Transverse colon (tissue), 3 donors: ENCODE data around the gene ACR.
"Not testable (repeated sequence)": the region's sequence is repeated elsewhere in the genome, so short reads cannot be mapped to it uniquely, and the experiment has no call there.

ENCODE experiments used
- EP300 ChIP-seq: sonication (generic); formaldehyde crosslinking; IDR thresholded peaks from one replicate; pipeline ENCODE4 v1.6.1; 2017; ENCODE audit warnings: antibody characterized with exemption, low read depth
- POLR2A ChIP-seq: fragments of 450-650 bp; IDR thresholded peaks from one replicate; pipeline ENCODE4 v1.6.1; 2016; ENCODE audit warnings: antibody characterized with exemption, mild to moderate bottlenecking, moderate library complexity
- TF ChIP-seq, protein P1 (sequence below), 5 experiments: fragments of 200-600 bp in 3 of 5; fragments of 450-650 bp in 2 of 5; sonication (generic) in 3 of 5; IDR thresholded peaks; 1 replicate in 2 of 5; 2 replicates in 3 of 5; pipeline ENCODE4 v1.5.1; 2016 to 2017; ENCODE audit warnings: antibody characterized with exemption in 5 of 5, inconsistent platforms in 3 of 5, mild to moderate bottlenecking in 2 of 5, moderate library complexity in 1 of 5

DNA sequence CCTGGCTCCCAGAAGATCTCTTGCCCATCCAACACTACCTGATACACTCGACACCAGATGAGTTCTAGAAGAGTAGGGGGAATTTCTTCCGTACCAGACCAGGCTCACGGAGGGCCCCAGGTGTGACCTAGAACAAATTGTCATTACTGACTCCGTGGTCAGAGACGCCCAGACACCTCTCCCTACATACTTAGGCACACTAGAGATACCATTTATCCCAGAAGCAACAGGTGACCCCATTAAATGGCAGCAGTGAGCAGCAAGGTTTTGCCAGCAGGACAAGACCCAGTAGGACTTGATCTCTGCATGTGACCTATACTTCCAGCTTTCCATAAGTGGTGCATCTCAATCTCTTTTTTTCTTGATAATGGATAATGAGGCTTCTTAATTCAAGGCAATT is 2.7 kb downstream of the ACR start:
- TF ChIP-seq POLR2A, EP300: not testable (repeated sequence)
- TF ChIP-seq, protein P1, sequence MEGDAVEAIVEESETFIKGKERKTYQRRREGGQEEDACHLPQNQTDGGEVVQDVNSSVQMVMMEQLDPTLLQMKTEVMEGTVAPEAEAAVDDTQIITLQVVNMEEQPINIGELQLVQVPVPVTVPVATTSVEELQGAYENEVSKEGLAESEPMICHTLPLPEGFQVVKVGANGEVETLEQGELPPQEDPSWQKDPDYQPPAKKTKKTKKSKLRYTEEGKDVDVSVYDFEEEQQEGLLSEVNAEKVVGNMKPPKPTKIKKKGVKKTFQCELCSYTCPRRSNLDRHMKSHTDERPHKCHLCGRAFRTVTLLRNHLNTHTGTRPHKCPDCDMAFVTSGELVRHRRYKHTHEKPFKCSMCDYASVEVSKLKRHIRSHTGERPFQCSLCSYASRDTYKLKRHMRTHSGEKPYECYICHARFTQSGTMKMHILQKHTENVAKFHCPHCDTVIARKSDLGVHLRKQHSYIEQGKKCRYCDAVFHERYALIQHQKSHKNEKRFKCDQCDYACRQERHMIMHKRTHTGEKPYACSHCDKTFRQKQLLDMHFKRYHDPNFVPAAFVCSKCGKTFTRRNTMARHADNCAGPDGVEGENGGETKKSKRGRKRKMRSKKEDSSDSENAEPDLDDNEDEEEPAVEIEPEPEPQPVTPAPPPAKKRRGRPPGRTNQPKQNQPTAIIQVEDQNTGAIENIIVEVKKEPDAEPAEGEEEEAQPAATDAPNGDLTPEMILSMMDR (IDR thresholded peaks at IDR 0.05): not testable (repeated sequence)
